ENCODE data around the gene CADM2.

The CADM2 gene

DNA sequence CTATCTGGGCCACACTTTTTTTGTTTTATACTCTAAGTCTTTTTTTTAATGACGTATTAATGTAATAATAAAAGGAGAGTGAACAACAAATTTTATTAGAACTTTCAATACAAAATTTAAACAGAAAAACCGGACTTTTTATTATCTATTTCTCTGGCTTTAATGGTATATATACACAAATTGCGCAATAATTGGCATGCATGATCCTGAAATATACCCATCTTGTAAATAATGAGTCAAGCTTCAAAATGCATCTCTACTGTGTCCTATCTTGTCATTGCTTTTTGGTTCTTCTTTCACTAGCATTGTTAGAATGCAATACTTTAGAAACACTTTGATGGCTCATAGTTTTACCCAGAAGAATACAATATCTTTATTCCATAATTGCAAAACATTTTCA, 963.6 kb downstream of the CADM2 start:
- TF ChIP-seq EZH2 (IDR thresholded peaks at IDR 0.05; ENCODE audit: borderline replicate concordance, low read length), result no peak
- TF ChIP-seq, protein P1, sequence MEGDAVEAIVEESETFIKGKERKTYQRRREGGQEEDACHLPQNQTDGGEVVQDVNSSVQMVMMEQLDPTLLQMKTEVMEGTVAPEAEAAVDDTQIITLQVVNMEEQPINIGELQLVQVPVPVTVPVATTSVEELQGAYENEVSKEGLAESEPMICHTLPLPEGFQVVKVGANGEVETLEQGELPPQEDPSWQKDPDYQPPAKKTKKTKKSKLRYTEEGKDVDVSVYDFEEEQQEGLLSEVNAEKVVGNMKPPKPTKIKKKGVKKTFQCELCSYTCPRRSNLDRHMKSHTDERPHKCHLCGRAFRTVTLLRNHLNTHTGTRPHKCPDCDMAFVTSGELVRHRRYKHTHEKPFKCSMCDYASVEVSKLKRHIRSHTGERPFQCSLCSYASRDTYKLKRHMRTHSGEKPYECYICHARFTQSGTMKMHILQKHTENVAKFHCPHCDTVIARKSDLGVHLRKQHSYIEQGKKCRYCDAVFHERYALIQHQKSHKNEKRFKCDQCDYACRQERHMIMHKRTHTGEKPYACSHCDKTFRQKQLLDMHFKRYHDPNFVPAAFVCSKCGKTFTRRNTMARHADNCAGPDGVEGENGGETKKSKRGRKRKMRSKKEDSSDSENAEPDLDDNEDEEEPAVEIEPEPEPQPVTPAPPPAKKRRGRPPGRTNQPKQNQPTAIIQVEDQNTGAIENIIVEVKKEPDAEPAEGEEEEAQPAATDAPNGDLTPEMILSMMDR (IDR thresholded peaks at IDR 0.05; ENCODE audit: low read length), result no peak
- Histone ChIP-seq H3K9me3 (ENCODE audit: low read length) (no peaks in the 10 kb centered on the region), H3K4me1 (ENCODE audit: insufficient read depth, low read length, severe bottlenecking) (no peaks in the 10 kb centered on the region), H3K4me2 (ENCODE audit: low read length) (no peak overlapping the region), H3F3A (ENCODE audit: insufficient read depth, low read length) (no peaks in the 10 kb centered on the region), H3K27ac (ENCODE audit: low read depth, low read length, poor library complexity, severe bottlenecking) (no peak overlapping the region), H3K27me3 (ENCODE audit: insufficient read depth, low read length) (no peaks in the 10 kb centered on the region), H3K9me2 (ENCODE audit: low read depth, low read length) (no peaks in the 10 kb centered on the region), H3K36me3 (ENCODE audit: insufficient read depth, low read length) (no peaks in the 10 kb centered on the region), H2AFZ (ENCODE audit: low read length) (no peak overlapping the region), H3K79me2 (ENCODE audit: insufficient read depth, low read length) (no peaks in the 10 kb centered on the region), H3K9ac (ENCODE audit: low read length) (no peak overlapping the region), H4K20me1 (ENCODE audit: insufficient read depth, low read length) (no peaks in the 10 kb centered on the region), H3K4me3 (ENCODE audit: low read depth, low read length, poor library complexity, severe bottlenecking) (no peak overlapping the region)

DNA sequence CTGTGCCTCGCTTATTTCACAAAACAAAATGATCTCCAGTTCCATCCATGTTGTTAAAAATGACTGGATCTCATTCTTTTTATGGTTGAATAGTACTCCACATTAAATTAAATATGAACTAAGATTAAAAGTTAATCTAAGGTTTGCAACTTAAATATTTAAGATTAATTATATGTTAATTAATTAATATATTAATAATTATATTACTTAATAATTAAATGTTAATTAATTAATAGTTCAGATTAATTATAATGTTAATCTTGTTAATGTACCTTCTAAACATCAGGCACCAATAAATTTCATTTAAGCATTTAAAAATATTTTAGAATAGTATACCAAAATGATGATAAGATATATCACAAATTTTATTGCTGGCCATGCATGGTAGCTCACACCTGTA, 971.9 kb downstream of the CADM2 start:
- H3K9me3 ChIP-seq (ENCODE audit: low read length), result no peaks in the 10 kb centered on the region
- H3K4me3 ChIP-seq (ENCODE audit: low read depth, low read length, poor library complexity, severe bottlenecking), result no peak overlapping the region
- no peak overlapping the region for H2AFZ ChIP-seq (ENCODE audit: low read length)
- H4K20me1 ChIP-seq (ENCODE audit: insufficient read depth, low read length), result no peaks in the 10 kb centered on the region
- H3K27me3 ChIP-seq (ENCODE audit: insufficient read depth, low read length), result no peaks in the 10 kb centered on the region
- H3K9ac ChIP-seq (ENCODE audit: low read length), result no peak overlapping the region
- no peaks in the 10 kb centered on the region for H3K4me1 ChIP-seq (ENCODE audit: insufficient read depth, low read length, severe bottlenecking)
- no peaks in the 10 kb centered on the region for H3K36me3 ChIP-seq (ENCODE audit: insufficient read depth, low read length)
- H3K9me2 ChIP-seq (ENCODE audit: low read depth, low read length), result no peaks in the 10 kb centered on the region
- no peak overlapping the region for H3K4me2 ChIP-seq (ENCODE audit: low read length)
- no peaks in the 10 kb centered on the region for H3K79me2 ChIP-seq (ENCODE audit: insufficient read depth, low read length)
- no peak overlapping the region for H3K27ac ChIP-seq (ENCODE audit: low read depth, low read length, poor library complexity, severe bottlenecking)
- no peak for TF ChIP-seq EZH2 (IDR thresholded peaks at IDR 0.05; ENCODE audit: borderline replicate concordance, low read length)
- TF ChIP-seq, protein P1 (IDR thresholded peaks at IDR 0.05; ENCODE audit: low read length), result no peak
- no peaks in the 10 kb centered on the region for H3F3A ChIP-seq (ENCODE audit: insufficient read depth, low read length)

DNA sequence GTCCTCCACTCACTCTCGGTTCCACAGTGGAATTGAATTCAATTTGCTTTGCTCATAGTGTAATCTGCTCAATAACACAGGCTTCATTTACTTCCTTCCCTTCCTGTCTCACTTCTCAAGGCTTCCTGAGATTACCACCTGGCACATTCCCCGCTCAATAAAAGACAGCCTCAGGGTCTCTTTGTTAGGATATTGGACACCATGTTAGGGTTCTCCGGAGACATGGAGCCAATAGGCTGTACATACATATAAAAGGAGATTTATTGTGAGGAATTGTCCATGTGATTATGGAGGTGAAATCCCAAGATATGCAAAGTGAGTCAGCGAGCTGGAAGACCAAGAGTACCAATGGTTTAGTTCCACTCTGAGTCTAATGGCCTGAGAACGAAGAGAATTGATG, 974.5 kb downstream of the CADM2 start:
- Histone ChIP-seq H3K9ac (ENCODE audit: low read length) (no peak overlapping the region), H2AFZ (ENCODE audit: low read length) (no peak overlapping the region), H3K4me3 (ENCODE audit: low read depth, low read length, poor library complexity, severe bottlenecking) (no peak overlapping the region), H3K9me2 (ENCODE audit: low read depth, low read length) (no peaks in the 10 kb centered on the region), H3K79me2 (ENCODE audit: insufficient read depth, low read length) (no peaks in the 10 kb centered on the region), H3K4me1 (ENCODE audit: insufficient read depth, low read length, severe bottlenecking) (no peaks in the 10 kb centered on the region), H3K27me3 (ENCODE audit: insufficient read depth, low read length) (no peaks in the 10 kb centered on the region), H4K20me1 (ENCODE audit: insufficient read depth, low read length) (no peaks in the 10 kb centered on the region), H3K9me3 (ENCODE audit: low read length) (no peaks in the 10 kb centered on the region), H3F3A (ENCODE audit: insufficient read depth, low read length) (no peaks in the 10 kb centered on the region; the same call in 1 of the 2 replicates), H3K27ac (ENCODE audit: low read depth, low read length, poor library complexity, severe bottlenecking) (no peak overlapping the region), H3K4me2 (ENCODE audit: low read length) (no peak overlapping the region), H3K36me3 (ENCODE audit: insufficient read depth, low read length) (no peaks in the 10 kb centered on the region)
- TF ChIP-seq, protein P1 (IDR thresholded peaks at IDR 0.05; ENCODE audit: low read length), result no peak
- TF ChIP-seq EZH2 (IDR thresholded peaks at IDR 0.05; ENCODE audit: borderline replicate concordance, low read length), result no peak
